B cell (primary cell): ENCODE measurements around the gene GBA3. TPM values are rescaled to one million over a fixed set of nuclear protein-coding genes. Genes with fewer than 3 reads are reported as not detected.

ENCODE experiments used
- ATAC-seq: fragments of 200-7000 bp; cut with Tn5 transposase; one replicate; pipeline ENCODE4 v1.10.0; 2021; ENCODE audit warnings: low read depth, mild to moderate bottlenecking, moderate number of reproducible peaks, moderate library complexity
- CTCF ChIA-PET: fragments of 350-600 bp; sonication (Branson Sonifier 250); formaldehyde crosslinking; loops from one replicate; lab custom pipeline; 2021; ENCODE audit warnings: antibody characterized with exemption, inconsistent platforms; lab: Charles Lee
- POLR2A ChIA-PET: fragments of 350-600 bp; sonication (Branson Sonifier 250); formaldehyde crosslinking; loops from one replicate; lab custom pipeline; 2021; ENCODE audit warnings: antibody characterized with exemption; lab: Charles Lee
- DNase-seq: peaks from one replicate; pipeline ENCODE4 v3.0.0; 2013
- H2AFZ ChIP-seq: 2 replicates; pipeline ENCODE4 v1.6.1; 2012; ENCODE audit warnings: mild to moderate bottlenecking, low read depth, low read length; ENCODE audit not compliant: insufficient read depth, poor library complexity, severe bottlenecking
- H3K27ac ChIP-seq, 2 donors: 1 replicate in 1 of 2; 2 replicates in 1 of 2; pipeline ENCODE4 v1.5.1; 2012 to 2013; ENCODE audit warnings: low read length in 2 of 2, mild to moderate bottlenecking in 2 of 2, moderate library complexity in 1 of 2
- H3K27me3 ChIP-seq, 4 experiments: fragments of 200-600 bp in 1 of 4; sonication (generic) in 1 of 4; replicated peaks in 1 of 4; 1 replicate in 2 of 4; 2 replicates in 2 of 4; pipeline versions ENCODE4 v1.6.1 to v1.7.0; 2013 to 2016; ENCODE audit warnings: low read length in 3 of 4, mild to moderate bottlenecking in 2 of 4, mixed read lengths in 1 of 4, moderate library complexity in 1 of 4; ENCODE audit not compliant: insufficient read depth in 4 of 4, control insufficient read depth in 3 of 4; ENCODE audit errors: control extremely low read depth in 1 of 4
- H3K36me3 ChIP-seq, 2 experiments: replicated peaks in 1 of 2; 1 replicate in 1 of 2; 2 replicates in 1 of 2; pipeline versions ENCODE4 v1.6.1 to v1.7.1; 2013; ENCODE audit warnings: low read length in 1 of 2; ENCODE audit not compliant: insufficient read depth in 2 of 2, control insufficient read depth in 1 of 2; ENCODE audit errors: control extremely low read depth in 1 of 2, extremely low read depth in 1 of 2
- H3K4me1 ChIP-seq, 2 donors: fragments of 200-600 bp in 1 of 2; sonication (generic) in 1 of 2; 1 replicate in 1 of 2; 2 replicates in 1 of 2; pipeline versions ENCODE4 v1.5.1 to v1.6.1; 2013 to 2017; ENCODE audit warnings: low read length in 2 of 2; ENCODE audit not compliant: control insufficient read depth in 2 of 2, insufficient read depth in 2 of 2
- H3K4me2 ChIP-seq: replicated peaks from 2 replicates; pipeline ENCODE3; 2012; ENCODE audit warnings: mild to moderate bottlenecking, low read depth, low read length; ENCODE audit not compliant: poor library complexity, severe bottlenecking
- H3K4me3 ChIP-seq, 5 experiments: fragments of 200-600 bp in 1 of 5; sonication (generic) in 1 of 5; 1 replicate in 3 of 5; 2 replicates in 2 of 5; pipeline versions ENCODE4 v1.5.1 to v1.7.0; 2011 to 2016; ENCODE audit warnings: low read length in 4 of 5, mild to moderate bottlenecking in 4 of 5, low read depth in 2 of 5, control low read depth in 1 of 5, moderate library complexity in 1 of 5; ENCODE audit not compliant: insufficient read depth in 1 of 5; ENCODE audit errors: control extremely low read depth in 1 of 5, extremely low read depth in 1 of 5
- H3K79me2 ChIP-seq: fragments of 200-600 bp; sonication (generic); one replicate; pipeline ENCODE4 v1.6.0; 2016; ENCODE audit warnings: low read length; ENCODE audit not compliant: control insufficient read depth, insufficient read depth
- H3K9ac ChIP-seq: fragments of 200-600 bp; sonication (generic); 2 replicates; pipeline ENCODE4 v1.6.1; 2017; ENCODE audit warnings: mild to moderate bottlenecking, low read length, moderate library complexity
- H3K9me3 ChIP-seq, 3 donors: one replicate each; pipeline versions ENCODE4 v1.6.1 to v1.7.1; 2013; ENCODE audit warnings: low read length in 2 of 3; ENCODE audit not compliant: control insufficient read depth in 2 of 3, insufficient read depth in 1 of 3; ENCODE audit errors: control extremely low read depth in 1 of 3
- H4K20me1 ChIP-seq: 2 replicates; pipeline ENCODE4 v1.6.0; 2012; ENCODE audit warnings: mild to moderate bottlenecking, low read length; ENCODE audit not compliant: insufficient read depth, control insufficient read depth, poor library complexity, severe bottlenecking
- H3K27ac Mint-ChIP-seq: one replicate; pipeline ENCODE4 v1.8.0; 2021; ENCODE audit warnings: mixed read lengths
- H3K27me3 Mint-ChIP-seq: one replicate; pipeline ENCODE4 v1.8.0; 2021; ENCODE audit warnings: mixed read lengths
- H3K4me1 Mint-ChIP-seq: one replicate; pipeline ENCODE4 v1.8.0; 2021; ENCODE audit warnings: mixed read lengths
- H3K4me3 Mint-ChIP-seq: one replicate; pipeline ENCODE4 v1.8.0; 2021; ENCODE audit warnings: mixed read lengths
- H3K9me3 Mint-ChIP-seq: one replicate; pipeline ENCODE4 v1.8.0; 2022; ENCODE audit warnings: mixed read lengths; ENCODE audit not compliant: insufficient read depth
- EZH2 ChIP-seq: IDR thresholded peaks from 2 replicates; pipeline ENCODE4 v1.6.1; 2012; ENCODE audit warnings: borderline replicate concordance, low read depth, mild to moderate bottlenecking, moderate library complexity, low read length; ENCODE audit not compliant: insufficient read depth, poor library complexity, severe bottlenecking
- WGBS: methylation state at CpG from one replicate; pipeline ENCODE4 v1.1.5; 2013; ENCODE audit warnings: missing lambda C conversion rate; ENCODE audit not compliant: insufficient coverage; 5-methylcytosine and 5-hydroxymethylcytosine counted together
- intact Hi-C: fragments of 100-400 bp; cut with micrococcal nuclease; formaldehyde crosslinking; loops from one replicate; pipeline ENCODE4 v1.10.0; 2022
- polyA plus RNA-seq: library from polyadenylated mRNA; depleted of rRNA; stranded (reverse); fragments of >200 nt; gene quantifications from 2 replicates; pipeline ENCODE4 v1.2.3, GENCODE V29; 2012
- total RNA-seq, 2 donors: library from RNA; stranded (reverse); fragments of 120-200 nt in 1 of 2; gene quantifications; 1 replicate in 1 of 2; 2 replicates in 1 of 2; pipeline versions ENCODE4 v1.2.3 to v1.2.4, GENCODE V29; 2013 to 2022
- TF ChIP-seq, protein P1 (sequence below): fragments of 200-600 bp; IDR thresholded peaks from one replicate; pipeline ENCODE4 v1.8.0; 2022; ENCODE audit warnings: antibody characterized with exemption, mild to moderate bottlenecking

GBA3 gene
- total and polyA plus RNA-seq, 2 donors (not counting 1 experiment from before 2014, with no cell fraction given) = not detected

DNA sequence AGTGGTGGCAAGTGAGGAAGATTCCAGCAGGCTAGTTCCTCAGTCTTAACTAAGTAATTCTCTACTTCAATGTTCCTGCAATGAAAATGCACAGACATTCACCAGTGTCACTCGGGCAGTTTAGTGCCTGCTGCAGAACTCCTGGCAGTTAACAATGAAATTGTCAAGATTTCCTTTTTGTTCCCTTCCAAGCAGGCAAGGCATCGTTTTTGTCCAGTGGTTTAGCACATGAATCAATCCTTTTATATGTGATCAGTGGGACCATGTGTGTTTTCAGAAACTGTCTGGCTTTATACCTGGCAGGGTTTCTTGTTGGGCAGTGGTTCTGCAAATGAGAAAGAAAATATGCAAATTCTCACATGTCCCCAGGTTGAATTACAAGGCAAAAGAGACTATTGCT is 122.2 kb downstream of the GBA3 start:
- 26% methylated on average over 2 of the region's 2 CpGs for WGBS

GRCh38 chr4:22824091-22824490 is 131.4 kb downstream of the GBA3 start:
- ATAC-seq = no peak
- WGBS = 96% methylated on average over 3 of the region's 6 CpGs
- H4K20me1 ChIP-seq = no peaks in the 10 kb centered on the region
- intact Hi-C loops = no loop called here
- no peaks in the 10 kb centered on the region for H3K27me3 ChIP-seq
- Mint-ChIP-seq H3K27me3 (no peaks in the 10 kb centered on the region), H3K4me1 (no peaks in the 10 kb centered on the region), H3K4me3 (no peak overlapping the region), H3K9me3 (peaks cover 6% of the 10 kb centered on the region), H3K27ac (no peak overlapping the region)
- DNase-seq = no peak
- H3K27ac ChIP-seq = no peak overlapping the region
- peaks cover 0 to 2% (median 0%) of the 10 kb centered on the region in 3 donors for H3K9me3 ChIP-seq
- no peak overlapping the region for H3K4me2 ChIP-seq
- CTCF ChIA-PET = no interaction called here
- H3K9ac ChIP-seq = no peak overlapping the region
- no peaks in the 10 kb centered on the region for H3K79me2 ChIP-seq
- TF ChIP-seq EZH2 = no peak
- TF ChIP-seq, protein P1, sequence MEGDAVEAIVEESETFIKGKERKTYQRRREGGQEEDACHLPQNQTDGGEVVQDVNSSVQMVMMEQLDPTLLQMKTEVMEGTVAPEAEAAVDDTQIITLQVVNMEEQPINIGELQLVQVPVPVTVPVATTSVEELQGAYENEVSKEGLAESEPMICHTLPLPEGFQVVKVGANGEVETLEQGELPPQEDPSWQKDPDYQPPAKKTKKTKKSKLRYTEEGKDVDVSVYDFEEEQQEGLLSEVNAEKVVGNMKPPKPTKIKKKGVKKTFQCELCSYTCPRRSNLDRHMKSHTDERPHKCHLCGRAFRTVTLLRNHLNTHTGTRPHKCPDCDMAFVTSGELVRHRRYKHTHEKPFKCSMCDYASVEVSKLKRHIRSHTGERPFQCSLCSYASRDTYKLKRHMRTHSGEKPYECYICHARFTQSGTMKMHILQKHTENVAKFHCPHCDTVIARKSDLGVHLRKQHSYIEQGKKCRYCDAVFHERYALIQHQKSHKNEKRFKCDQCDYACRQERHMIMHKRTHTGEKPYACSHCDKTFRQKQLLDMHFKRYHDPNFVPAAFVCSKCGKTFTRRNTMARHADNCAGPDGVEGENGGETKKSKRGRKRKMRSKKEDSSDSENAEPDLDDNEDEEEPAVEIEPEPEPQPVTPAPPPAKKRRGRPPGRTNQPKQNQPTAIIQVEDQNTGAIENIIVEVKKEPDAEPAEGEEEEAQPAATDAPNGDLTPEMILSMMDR = no peak
- H3K4me3 ChIP-seq = no peak overlapping the region
- no peak overlapping the region for H2AFZ ChIP-seq
- POLR2A ChIA-PET = no interaction called here
- H3K36me3 ChIP-seq = no peaks in the 10 kb centered on the region
- no peaks in the 10 kb centered on the region for H3K4me1 ChIP-seq

More for the DNA sequence above, 122.2 kb downstream of the GBA3 start:
- ChIA-PET CTCF (no interaction called here), POLR2A (no interaction called here)
- H2AFZ ChIP-seq = no peak overlapping the region
- no peak overlapping the region for H3K27ac Mint-ChIP-seq
- H3K4me1 Mint-ChIP-seq = no peaks in the 10 kb centered on the region
- H3K27me3 ChIP-seq = no peaks in the 10 kb centered on the region
- peaks cover 0 to 4% (median 0%) of the 10 kb centered on the region in 3 donors for H3K9me3 ChIP-seq
- no peaks in the 10 kb centered on the region for H3K4me1 ChIP-seq
- intact Hi-C loops = no loop called here
- DNase-seq (no peak), ATAC-seq (no peak)
- H3K9ac ChIP-seq = no peak overlapping the region
- H3K27me3 Mint-ChIP-seq = no peaks in the 10 kb centered on the region
- H3K27ac ChIP-seq = no peak overlapping the region
- no peak overlapping the region for H3K4me3 ChIP-seq
- no peaks in the 10 kb centered on the region for H3K36me3 ChIP-seq
- no peaks in the 10 kb centered on the region for H4K20me1 ChIP-seq
- H3K9me3 Mint-ChIP-seq = peaks cover 5% of the 10 kb centered on the region
- TF ChIP-seq EZH2 = no peak
- TF ChIP-seq, protein P1 = no peak
- no peaks in the 10 kb centered on the region for H3K79me2 ChIP-seq
- no peak overlapping the region for H3K4me3 Mint-ChIP-seq
- H3K4me2 ChIP-seq = no peak overlapping the region
